HepG2 (cell line): Measurements from ENCODE around the gene POP7. TPM values are rescaled to one million over a fixed set of nuclear protein-coding genes. Genes with fewer than 3 reads are reported as not detected.

Source experiments
- CC2D1A ChIP-seq: sonication (generic); formaldehyde crosslinking; IDR thresholded peaks from 2 replicates; pipeline ENCODE4 v1.8.1; 2023; ENCODE audit warnings: mild to moderate bottlenecking, missing genetic modification reagents
- DBP ChIP-seq: sonication (generic); formaldehyde crosslinking; IDR thresholded peaks from 2 replicates; pipeline ENCODE4 v1.4.0; 2020; ENCODE audit warnings: missing genetic modification reagents; ENCODE audit errors: not compliant biosample characterization
- E2F2 ChIP-seq: sonication (generic); formaldehyde crosslinking; IDR thresholded peaks from 2 replicates; pipeline ENCODE4 v1.4.0; 2020; ENCODE audit warnings: missing genetic modification reagents, borderline replicate concordance
- EEA1 ChIP-seq: sonication (generic); formaldehyde crosslinking; IDR thresholded peaks from 2 replicates; pipeline ENCODE4 v1.5.1; 2020; ENCODE audit warnings: mild to moderate bottlenecking, missing genetic modification reagents, borderline replicate concordance
- FOXA3 ChIP-seq: IDR thresholded peaks from 2 replicates; pipeline ENCODE4 v1.6.1; 2016; ENCODE audit warnings: missing genetic modification reagents, missing compliant biosample characterization
- GMEB2 ChIP-seq: IDR thresholded peaks from 2 replicates; pipeline ENCODE4 v1.6.1; 2016; ENCODE audit warnings: missing biosample characterization, missing genetic modification reagents, low read depth
- NFRKB ChIP-seq: fragments of 450-650 bp; IDR thresholded peaks from 2 replicates; pipeline ENCODE4 v1.6.1; 2017
- PAXIP1 ChIP-seq: sonication (generic); formaldehyde crosslinking; conservative IDR thresholded peaks from 2 replicates; pipeline ENCODE4 v1.4.0; 2020; ENCODE audit warnings: mild to moderate bottlenecking, missing genetic modification reagents, moderate library complexity
- PLSCR1 ChIP-seq: sonication (generic); formaldehyde crosslinking; IDR thresholded peaks from 2 replicates; pipeline ENCODE4 v1.5.0; 2020; ENCODE audit warnings: missing genetic modification reagents, mild to moderate bottlenecking, borderline replicate concordance
- SCMH1 ChIP-seq: sonication (generic); formaldehyde crosslinking; IDR thresholded peaks from 2 replicates; pipeline ENCODE4 v1.9.0; 2021; ENCODE audit warnings: missing genetic modification reagents, mild to moderate bottlenecking, borderline replicate concordance
- SPEN ChIP-seq: sonication (generic); formaldehyde crosslinking; IDR thresholded peaks from 2 replicates; pipeline ENCODE4 v1.5.1; 2020; ENCODE audit warnings: low read depth, mild to moderate bottlenecking, missing genetic modification reagents
- ZMYM3 ChIP-seq: sonication (generic); formaldehyde crosslinking; IDR thresholded peaks from 2 replicates; pipeline ENCODE4 v1.5.1; 2020; ENCODE audit warnings: mild to moderate bottlenecking, missing genetic modification reagents
- ZNF180 ChIP-seq: sonication (generic); formaldehyde crosslinking; IDR thresholded peaks from 2 replicates; pipeline ENCODE4 v1.4.0; 2020; ENCODE audit warnings: low read depth, missing genetic modification reagents, borderline replicate concordance
- ZNF205 ChIP-seq: IDR thresholded peaks from 2 replicates; pipeline ENCODE4 v1.6.1; 2018; ENCODE audit warnings: missing biosample characterization, missing genetic modification reagents
- ZNF207 ChIP-seq: fragments of 450-650 bp; IDR thresholded peaks from 2 replicates; pipeline ENCODE4 v1.6.1; 2016; ENCODE audit warnings: antibody characterized with exemption, borderline replicate concordance
- ZNF33A ChIP-seq: sonication (generic); formaldehyde crosslinking; IDR thresholded peaks from 2 replicates; pipeline ENCODE4 v1.5.1; 2020; ENCODE audit warnings: missing genetic modification reagents, mild to moderate bottlenecking, moderate library complexity, borderline replicate concordance
- ZNF510 ChIP-seq: sonication (generic); formaldehyde crosslinking; IDR thresholded peaks from 2 replicates; pipeline ENCODE4 v1.4.0; 2020; ENCODE audit warnings: low read depth, mild to moderate bottlenecking, missing genetic modification reagents
- ZNF607 ChIP-seq: sonication (generic); formaldehyde crosslinking; IDR thresholded peaks from 2 replicates; pipeline ENCODE4 v1.5.1; 2020; ENCODE audit warnings: missing genetic modification reagents, mild to moderate bottlenecking, borderline replicate concordance
- ZNF674 ChIP-seq: sonication (generic); formaldehyde crosslinking; IDR thresholded peaks from 2 replicates; pipeline ENCODE4 v1.5.0; 2020; ENCODE audit warnings: low read depth, mild to moderate bottlenecking, missing genetic modification reagents
- ZNF781 ChIP-seq: sonication (generic); formaldehyde crosslinking; IDR thresholded peaks from 2 replicates; pipeline ENCODE4 v1.5.1; 2020; ENCODE audit warnings: borderline replicate concordance, mild to moderate bottlenecking, missing genetic modification reagents; ENCODE audit errors: not compliant biosample characterization
- polyA plus RNA-seq, 8 experiments: library from polyadenylated mRNA; depleted of rRNA in 3 of 8; stranded (reverse) in 7 of 8; unstranded in 1 of 8; fragments of >200 nt; fragmentation: Illumina TruSeq in 4 of 8; extraction: Trizol in 4 of 8; gene quantifications; 2 replicates each; pipeline versions ENCODE4 v1.2.1 to v1.2.3, GENCODE V29; 2011 to 2016; ENCODE audit warnings: low read depth in 4 of 8, missing spikeins in 1 of 8, mixed read lengths in 1 of 8; ENCODE audit not compliant: insufficient read depth in 1 of 8
- total RNA-seq, 5 experiments: library from RNA; depleted of rRNA; stranded (reverse); fragments of >200 nt; fragmentation: Illumina TruSeq; extraction: Trizol; gene quantifications; 2 replicates each; pipeline ENCODE4 v1.2.3, GENCODE V29; 2016; ENCODE audit warnings: low read depth in 1 of 5

Gene POP7
- total and polyA plus RNA-seq, 2 of the 13 experiments (the other 11 are each of a cell fraction or from before 2014, with no cell fraction given): 63.9 to 91.1 TPM

GRCh38 chr7:100673302-100673941, 32.5 kb upstream of the POP7 start, which contains the start of gene GNB2 (continued):
- TF ChIP-seq DBP (no peak), ZMYM3 (peak; percentile 13; the same call in 1 of the 2 replicates), NFRKB (no peak), ZNF180 (CRISPR knock-in tag) (peak; percentile 34; the same call in 1 of the 2 replicates), PAXIP1 (CRISPR knock-in tag) (peak; percentile 30), ZNF607 (peak; percentile 84; the same call in 1 of the 2 replicates), ZNF33A (CRISPR knock-in tag) (no peak), EEA1 (CRISPR knock-in tag) (no peak), ZNF781 (CRISPR knock-in tag) (no peak), FOXA3 (peak; percentile 44), SCMH1 (CRISPR knock-in tag) (no peak), ZNF207 (peak; percentile 97; the same call in 1 of the 2 replicates), ZNF674 (CRISPR knock-in tag) (no peak), ZNF510 (no peak; the same call in 1 of the 2 replicates), E2F2 (CRISPR knock-in tag) (peak; percentile 92; the same call in 1 of the 2 replicates), CC2D1A (CRISPR knock-in tag) (no peak), PLSCR1 (no peak), ZNF205 (CRISPR knock-in tag) (peak; percentile 53; the same call in 1 of the 2 replicates), GMEB2 (no peak; the same call in 1 of the 2 replicates), SPEN (peak; percentile 83)
